ENCODE data around the gene CCNF. TPM values are rescaled to one million over a fixed set of nuclear protein-coding genes. Genes with fewer than 3 reads are reported as not detected.

Gene CCNF
- total RNA-seq, 1 donor from 2014 or later, result 46.7 TPM

DNA sequence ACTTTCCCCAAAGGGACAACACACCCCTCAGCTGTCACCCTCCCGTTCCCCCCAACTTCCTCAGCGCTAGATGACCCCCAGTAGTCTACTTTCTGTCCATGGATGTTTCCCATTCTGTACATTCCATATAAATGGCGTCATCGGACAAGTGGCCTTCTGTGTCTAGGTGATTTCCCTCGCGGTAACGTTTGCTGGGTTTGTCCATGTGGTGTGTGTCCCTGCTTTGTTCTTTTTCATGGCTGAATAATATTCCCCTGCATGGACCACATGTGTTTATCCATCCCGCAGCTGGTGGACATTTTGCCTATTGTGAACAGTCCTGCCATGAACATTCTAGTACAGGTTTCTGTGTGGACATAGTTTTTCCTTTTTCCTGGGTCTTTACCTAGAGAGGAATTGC, 23.4 kb downstream of the CCNF start:
- H3K27me3 Mint-ChIP-seq (ENCODE audit: insufficient read depth), result no peaks in the 10 kb centered on the region
- H3K27ac Mint-ChIP-seq, result no peak overlapping the region
- H3K4me1 Mint-ChIP-seq (ENCODE audit: low read depth), result no peaks in the 10 kb centered on the region
- H3K36me3 Mint-ChIP-seq (ENCODE audit: low read depth), result peaks cover 31% of the 10 kb centered on the region
- H3K9me3 Mint-ChIP-seq, result no peaks in the 10 kb centered on the region
- intact Hi-C loops (cut with micrococcal nuclease), result no loop called here
- DNase-seq (ENCODE audit: low spot score), result no peak
- no peak overlapping the region for H3K4me3 Mint-ChIP-seq

DNA sequence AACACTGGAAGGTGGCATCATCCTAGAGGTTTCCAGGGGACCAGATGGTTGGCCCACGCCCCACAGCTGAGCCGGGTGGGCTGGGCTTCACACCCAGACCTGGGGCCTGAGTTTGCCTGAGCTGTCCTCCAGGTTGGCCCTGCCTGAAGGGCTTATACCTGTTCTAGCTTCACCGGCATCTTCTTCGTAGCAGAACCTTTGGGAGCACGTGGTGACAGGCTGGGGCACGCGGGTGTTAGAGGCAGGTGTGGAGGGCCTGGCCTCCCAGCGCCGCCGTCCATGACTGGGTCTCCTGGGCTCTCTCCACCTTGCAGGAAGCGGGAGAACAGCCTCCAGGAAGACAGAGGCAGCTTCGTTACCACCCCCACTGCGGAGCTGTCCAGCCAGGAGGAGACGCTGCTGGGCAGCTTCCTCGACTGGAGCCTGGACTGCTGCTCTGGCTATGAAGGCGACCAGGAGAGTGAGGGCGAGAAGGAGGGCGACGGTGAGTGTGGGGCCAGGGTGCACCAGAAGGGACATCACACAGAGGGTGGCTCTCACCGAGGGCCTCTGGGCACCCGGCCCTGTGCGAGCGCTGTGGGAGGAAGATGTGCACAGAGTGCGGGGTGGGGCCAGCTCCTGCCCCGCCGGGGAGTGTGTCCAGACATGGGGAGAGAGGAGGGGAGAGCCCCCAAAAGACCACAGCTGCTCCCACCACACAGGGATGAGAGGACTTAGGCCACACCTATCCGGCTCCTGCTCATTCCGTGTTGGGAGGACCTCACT, 26.0 kb downstream of the CCNF start:
- H3K27ac Mint-ChIP-seq, result no peak overlapping the region
- H3K4me1 Mint-ChIP-seq (ENCODE audit: low read depth), result peaks cover 7% of the 10 kb centered on the region
- DNase-seq (ENCODE audit: low spot score), result no peak
- intact Hi-C loops (cut with micrococcal nuclease), result no loop called here
- no peaks in the 10 kb centered on the region for H3K9me3 Mint-ChIP-seq
- H3K4me3 Mint-ChIP-seq, result no peak overlapping the region
- H3K27me3 Mint-ChIP-seq (ENCODE audit: insufficient read depth), result no peaks in the 10 kb centered on the region
- H3K36me3 Mint-ChIP-seq (ENCODE audit: low read depth), result peaks cover 28% of the 10 kb centered on the region

DNA sequence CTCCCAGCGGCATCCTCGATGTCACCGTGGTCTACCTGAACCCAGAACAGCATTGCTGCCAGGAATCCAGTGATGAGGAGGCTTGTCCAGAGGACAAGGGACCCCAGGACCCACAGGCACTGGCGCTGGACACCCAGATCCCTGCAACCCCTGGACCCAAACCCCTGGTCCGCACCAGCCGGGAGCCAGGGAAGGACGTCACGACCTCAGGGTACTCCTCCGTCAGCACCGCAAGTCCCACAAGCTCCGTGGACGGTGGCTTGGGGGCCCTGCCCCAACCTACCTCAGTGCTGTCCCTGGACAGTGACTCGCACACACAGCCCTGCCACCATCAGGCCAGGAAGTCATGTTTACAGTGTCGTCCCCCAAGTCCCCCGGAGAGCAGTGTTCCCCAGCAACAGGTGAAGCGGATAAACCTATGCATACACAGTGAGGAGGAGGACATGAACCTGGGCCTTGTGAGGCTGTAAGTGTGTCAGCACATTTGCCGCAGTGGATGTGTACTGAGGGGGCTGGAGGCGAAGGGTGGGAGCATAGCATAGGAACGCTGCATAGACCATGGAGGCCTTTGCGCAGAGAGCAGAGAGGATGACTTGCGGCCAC, 27.4 kb downstream of the CCNF start:
- Mint-ChIP-seq H3K4me3 (no peak overlapping the region), H3K4me1 (ENCODE audit: low read depth) (peaks cover 7% of the 10 kb centered on the region), H3K9me3 (no peaks in the 10 kb centered on the region), H3K27ac (no peak overlapping the region), H3K27me3 (ENCODE audit: insufficient read depth) (no peaks in the 10 kb centered on the region), H3K36me3 (ENCODE audit: low read depth) (peaks cover 26% of the 10 kb centered on the region)
- intact Hi-C loops (cut with micrococcal nuclease), result no loop called here
- DNase-seq (ENCODE audit: low spot score), result no peak

DNA sequence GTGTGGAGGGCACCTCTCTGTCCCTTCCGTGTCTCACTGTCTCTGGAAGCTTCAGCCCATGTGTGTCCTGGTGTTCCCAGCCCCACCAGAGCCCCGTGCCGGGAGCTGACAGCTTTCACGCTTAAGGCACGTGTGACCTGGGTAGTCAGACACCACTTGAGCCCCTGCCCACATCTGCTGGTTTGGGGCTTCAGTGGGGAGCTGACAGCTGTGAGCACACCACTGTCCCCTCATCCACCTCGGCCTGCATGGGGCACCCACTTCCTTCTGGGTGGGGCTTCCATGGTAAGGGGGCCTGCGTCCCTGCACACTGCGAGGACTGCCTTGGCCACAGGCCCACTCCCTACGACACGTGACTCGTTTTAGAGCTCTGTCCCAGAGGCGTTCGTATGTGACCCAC, 28.0 kb downstream of the CCNF start:
- no peak overlapping the region for H3K4me3 Mint-ChIP-seq
- peaks cover 7% of the 10 kb centered on the region for H3K4me1 Mint-ChIP-seq (ENCODE audit: low read depth)
- H3K27ac Mint-ChIP-seq, result no peak overlapping the region
- H3K27me3 Mint-ChIP-seq (ENCODE audit: insufficient read depth), result no peaks in the 10 kb centered on the region
- DNase-seq (ENCODE audit: low spot score), result no peak
- intact Hi-C loops (cut with micrococcal nuclease), result no loop called here
- peaks cover 21% of the 10 kb centered on the region for H3K36me3 Mint-ChIP-seq (ENCODE audit: low read depth)
- H3K9me3 Mint-ChIP-seq, result no peaks in the 10 kb centered on the region

DNA sequence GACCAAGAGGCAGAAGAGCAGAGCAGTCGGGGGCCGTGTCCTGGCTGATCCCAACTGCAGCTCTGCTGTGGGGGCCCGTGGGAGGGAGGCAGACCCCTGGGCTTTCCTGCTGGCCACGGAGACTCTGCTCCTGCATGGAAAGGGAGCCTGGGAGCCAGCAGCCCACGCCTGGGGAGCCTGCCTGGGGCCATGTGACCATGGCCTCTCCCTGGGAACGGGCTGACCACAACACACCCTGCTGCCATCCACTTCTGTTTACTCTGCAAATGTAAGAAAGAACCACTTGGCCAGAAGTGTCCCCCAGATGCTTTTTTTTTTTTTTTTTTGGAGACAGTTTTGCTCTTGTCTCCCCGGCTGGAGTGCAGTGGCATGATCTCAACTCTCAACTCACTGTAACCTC, 28.7 kb downstream of the CCNF start:
- Mint-ChIP-seq H3K4me1 (ENCODE audit: low read depth) (peaks cover 7% of the 10 kb centered on the region), H3K36me3 (ENCODE audit: low read depth) (peaks cover 16% of the 10 kb centered on the region), H3K9me3 (no peaks in the 10 kb centered on the region), H3K27ac (no peak overlapping the region), H3K27me3 (ENCODE audit: insufficient read depth) (no peaks in the 10 kb centered on the region), H3K4me3 (no peak overlapping the region)
- intact Hi-C loops (cut with micrococcal nuclease), result no loop called here
- DNase-seq (ENCODE audit: low spot score), result no peak

DNA sequence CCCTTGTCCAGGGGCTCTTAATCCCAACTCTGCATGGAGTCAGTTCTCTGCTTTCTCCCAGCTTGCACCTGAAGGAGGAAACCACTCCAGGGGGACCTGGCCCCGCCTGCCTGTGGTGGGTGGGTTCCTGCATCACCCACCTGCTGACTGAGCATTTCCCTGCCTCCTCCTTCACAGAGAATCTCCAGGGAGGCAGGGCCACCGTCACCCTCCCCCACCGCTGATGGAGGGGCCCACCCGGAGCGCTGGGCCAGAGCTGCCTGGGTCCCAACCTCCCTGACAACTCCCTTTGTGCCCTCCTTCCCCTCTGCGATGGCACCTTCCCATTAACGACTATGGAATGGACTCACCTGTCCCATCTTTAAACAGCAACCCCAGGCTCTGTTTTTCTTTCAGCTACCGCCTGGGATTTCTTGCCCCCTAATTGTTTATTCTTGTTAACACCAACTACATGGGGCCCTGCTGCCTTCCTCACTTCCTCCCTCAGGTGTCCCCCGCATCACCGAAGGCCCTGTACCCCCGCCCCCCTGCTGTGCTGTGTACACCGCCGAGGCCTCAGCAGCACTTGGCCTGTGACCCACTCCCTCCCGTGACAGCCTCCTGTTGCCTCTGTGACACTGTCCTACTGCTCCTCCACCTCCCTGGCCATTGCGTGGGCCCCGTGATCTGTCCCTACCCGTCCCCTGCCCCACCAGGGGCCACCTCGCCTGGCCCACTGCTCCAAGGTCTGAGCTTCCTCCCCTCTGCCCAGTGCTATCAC, 29.8 kb downstream of the CCNF start:
- Mint-ChIP-seq H3K9me3 (no peaks in the 10 kb centered on the region), H3K4me3 (peak overlapping the region; percentile 86)
- intact Hi-C loops (cut with micrococcal nuclease), result no loop called here

DNA sequence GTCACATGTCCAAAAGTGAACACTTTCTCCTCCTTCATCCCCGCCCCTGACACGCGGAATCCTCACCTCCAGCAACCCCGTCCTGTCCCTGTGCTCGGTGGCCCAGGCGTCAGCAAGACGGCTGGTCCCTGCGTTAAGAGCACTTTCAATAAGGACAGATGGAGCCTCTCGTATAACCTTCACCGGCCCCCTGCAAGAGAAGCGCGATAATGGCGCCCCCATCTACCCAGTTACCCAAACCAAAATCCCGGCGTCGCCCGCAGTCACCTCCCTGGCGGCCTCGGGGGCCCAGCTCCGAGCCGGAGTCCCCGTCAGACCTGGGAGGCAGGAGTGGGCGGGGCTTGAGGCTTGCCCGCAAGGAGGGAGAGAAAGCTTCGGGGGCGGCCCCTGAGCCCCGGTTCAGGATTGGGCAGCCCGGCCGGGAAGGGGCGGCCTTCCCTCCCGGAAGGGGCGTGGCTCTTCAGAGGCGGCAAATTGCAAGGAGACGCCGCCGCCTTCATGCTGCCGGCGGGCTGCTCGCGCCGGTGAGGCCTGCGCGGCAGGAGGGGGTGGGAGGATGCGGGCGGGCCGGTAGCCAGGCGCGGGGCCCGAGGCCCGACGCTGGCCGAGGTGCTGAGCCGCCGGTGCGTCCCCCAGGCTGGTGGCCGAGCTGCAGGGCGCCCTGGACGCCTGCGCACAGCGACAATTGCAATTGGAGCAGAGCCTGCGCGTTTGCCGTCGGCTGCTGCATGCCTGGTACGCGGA, 30.6 kb downstream of the CCNF start, which contains the start of gene TEDC2:
Gene TEDC2 (plus strand): TSS at position 463 of the 744 bp plus-strand sequence. CDS start 36 bp downstream, at position 499.
- intact Hi-C loops (cut with micrococcal nuclease), result loop anchor here (1.0 to 2.0 kb wide), 3 partner anchors 15 to 31 kb away; partner anchors contain the start of genes CCNF and TBC1D24
- H3K27me3 Mint-ChIP-seq (ENCODE audit: insufficient read depth), result no peaks in the 10 kb centered on the region
- peak within 1 kb of the TSS; percentile 80 for H3K27ac Mint-ChIP-seq
- H3K9me3 Mint-ChIP-seq, result no peaks in the 10 kb centered on the region
- peak; percentile 96 for DNase-seq (ENCODE audit: low spot score)
- peak within 1 kb of the TSS; percentile 86 for H3K4me3 Mint-ChIP-seq
- peaks cover 11% of the 10 kb centered on the region for H3K36me3 Mint-ChIP-seq (ENCODE audit: low read depth)
- H3K4me1 Mint-ChIP-seq (ENCODE audit: low read depth), result peaks cover 7% of the 10 kb centered on the region

More for the DNA sequence above, 29.8 kb downstream of the CCNF start:
- DNase-seq (ENCODE audit: low spot score), result no peak
- Mint-ChIP-seq H3K36me3 (ENCODE audit: low read depth) (peaks cover 11% of the 10 kb centered on the region), H3K4me1 (ENCODE audit: low read depth) (peaks cover 7% of the 10 kb centered on the region), H3K27ac (peak overlapping the region; percentile 80), H3K27me3 (ENCODE audit: insufficient read depth) (no peaks in the 10 kb centered on the region)

DNA sequence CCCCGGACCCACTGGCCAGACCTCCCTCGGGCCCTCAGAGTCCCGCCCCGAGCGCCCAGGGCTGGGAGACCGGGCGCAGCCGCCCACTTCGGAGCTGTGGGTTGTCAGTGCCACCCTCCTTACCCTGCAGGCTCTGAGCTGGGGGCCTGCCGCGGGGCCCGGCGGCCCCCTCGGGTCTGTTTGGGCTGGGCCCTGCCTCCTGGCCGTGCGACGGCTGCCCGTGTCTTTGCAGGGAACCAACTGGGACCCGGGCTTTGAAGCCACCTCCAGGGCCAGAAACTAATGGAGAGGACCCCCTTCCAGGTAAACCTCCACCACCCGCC, 31.1 kb downstream of the CCNF start:
- Mint-ChIP-seq H3K4me1 (ENCODE audit: low read depth) (peaks cover 7% of the 10 kb centered on the region), H3K27me3 (ENCODE audit: insufficient read depth) (peaks cover 2% of the 10 kb centered on the region), H3K9me3 (no peaks in the 10 kb centered on the region), H3K27ac (no peak overlapping the region), H3K36me3 (ENCODE audit: low read depth) (peaks cover 7% of the 10 kb centered on the region), H3K4me3 (peak overlapping the region; percentile 86)
- no peak for DNase-seq (ENCODE audit: low spot score)
- intact Hi-C loops (cut with micrococcal nuclease), result loop anchor here (1.0 to 2.0 kb wide), 3 partner anchors 15 to 32 kb away; partner anchors contain the start of genes CCNF and TBC1D24

DNA sequence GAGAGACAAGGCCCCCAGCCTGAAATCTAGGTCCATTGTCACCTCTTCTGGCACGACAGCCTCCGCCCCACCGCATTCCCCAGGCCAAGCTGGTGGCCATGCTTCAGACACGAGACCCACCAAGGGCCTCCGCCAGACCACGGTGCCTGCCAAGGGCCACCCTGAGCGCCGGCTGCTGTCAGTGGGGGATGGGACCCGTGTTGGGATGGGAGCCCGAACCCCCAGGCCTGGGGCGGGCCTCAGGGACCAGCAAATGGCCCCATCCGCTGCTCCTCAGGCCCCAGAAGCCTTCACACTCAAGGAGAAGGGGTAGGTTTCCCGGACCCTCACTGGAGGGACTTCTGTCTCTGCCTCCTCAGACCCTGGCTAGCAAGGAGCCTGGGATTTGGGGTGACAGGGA, 31.7 kb downstream of the CCNF start:
- DNase-seq (ENCODE audit: low spot score), result no peak
- intact Hi-C loops (cut with micrococcal nuclease), result loop anchor here (1.0 to 2.0 kb wide), 3 partner anchors 14 to 32 kb away; partner anchors contain the start of genes CCNF and TBC1D24
- Mint-ChIP-seq H3K9me3 (no peaks in the 10 kb centered on the region), H3K36me3 (ENCODE audit: low read depth) (peaks cover 4% of the 10 kb centered on the region), H3K27me3 (ENCODE audit: insufficient read depth) (peaks cover 2% of the 10 kb centered on the region), H3K4me3 (peak overlapping the region; percentile 62), H3K4me1 (ENCODE audit: low read depth) (peaks cover 7% of the 10 kb centered on the region), H3K27ac (no peak overlapping the region)

DNA sequence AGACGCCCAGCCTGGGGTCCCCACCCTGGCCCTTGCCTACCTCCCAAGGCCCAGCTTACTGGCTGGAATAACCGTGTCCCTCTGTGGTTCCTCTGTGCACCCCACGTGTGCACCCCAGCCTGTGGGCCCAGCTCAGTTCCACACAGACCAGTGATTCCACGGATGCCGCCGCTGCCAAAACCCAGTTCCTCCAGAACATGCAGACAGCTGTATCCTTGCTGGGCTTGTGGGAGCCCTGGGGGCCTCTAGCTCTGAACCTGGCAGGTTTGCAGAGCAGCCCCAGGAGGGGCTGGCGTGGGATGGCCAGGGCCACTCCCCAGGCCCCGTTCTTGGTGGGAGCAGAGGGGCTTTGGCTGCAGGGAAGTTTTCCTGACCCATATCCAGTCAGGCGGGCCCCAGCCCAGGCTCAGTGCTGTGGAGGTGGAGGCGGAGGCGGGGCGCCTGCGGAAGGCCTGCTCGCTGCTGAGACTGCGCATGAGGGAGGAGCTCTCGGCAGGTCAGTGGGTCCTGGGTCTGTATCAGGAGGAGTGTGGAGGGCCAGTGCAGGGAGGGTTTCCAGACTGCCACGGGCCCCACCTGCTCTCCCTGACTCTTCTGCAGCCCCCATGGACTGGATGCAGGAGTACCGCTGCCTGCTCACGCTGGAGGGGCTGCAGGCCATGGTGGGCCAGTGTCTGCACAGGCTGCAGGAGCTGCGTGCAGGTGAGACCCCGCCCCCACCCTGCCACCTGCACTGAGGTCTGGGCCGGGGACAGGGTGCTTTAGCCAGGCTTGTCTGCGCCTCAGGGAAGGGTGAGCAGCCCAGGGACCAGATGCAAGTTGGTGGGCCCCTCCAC, 33.0 kb downstream of the CCNF start:
- DNase-seq (ENCODE audit: low spot score), result no peak
- intact Hi-C loops (cut with micrococcal nuclease), result no loop called here
- H3K4me1 Mint-ChIP-seq (ENCODE audit: low read depth), result peaks cover 7% of the 10 kb centered on the region
- H3K27ac Mint-ChIP-seq, result no peak overlapping the region
- H3K36me3 Mint-ChIP-seq (ENCODE audit: low read depth), result peaks cover 4% of the 10 kb centered on the region
- peaks cover 10% of the 10 kb centered on the region for H3K27me3 Mint-ChIP-seq (ENCODE audit: insufficient read depth)
- H3K9me3 Mint-ChIP-seq, result no peaks in the 10 kb centered on the region
- H3K4me3 Mint-ChIP-seq, result no peak overlapping the region

DNA sequence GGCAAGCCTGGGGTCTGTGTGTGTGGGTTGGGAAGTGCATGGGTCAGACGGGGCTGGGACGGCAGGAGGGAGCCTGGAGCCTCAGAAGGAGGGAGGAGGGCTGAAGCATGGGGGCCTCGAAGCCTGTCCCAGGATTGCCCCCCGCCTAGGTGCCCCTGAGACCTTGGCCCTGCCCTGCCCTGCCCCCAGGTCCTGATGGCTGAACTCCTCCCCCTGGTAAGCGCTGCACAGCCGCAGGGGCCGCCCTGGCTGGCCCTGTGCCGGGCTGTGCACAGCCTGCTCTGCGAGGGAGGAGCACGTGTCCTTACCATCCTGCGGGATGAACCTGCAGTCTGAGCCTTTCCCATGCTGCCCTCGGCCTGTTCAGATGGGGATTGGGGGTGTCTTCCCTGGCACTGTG, 35.1 kb downstream of the CCNF start:
- Mint-ChIP-seq H3K36me3 (ENCODE audit: low read depth) (peaks cover 1% of the 10 kb centered on the region), H3K27ac (no peak overlapping the region), H3K27me3 (ENCODE audit: insufficient read depth) (peaks cover 14% of the 10 kb centered on the region), H3K4me3 (no peak overlapping the region), H3K4me1 (ENCODE audit: low read depth) (peaks cover 5% of the 10 kb centered on the region), H3K9me3 (no peaks in the 10 kb centered on the region)
- DNase-seq (ENCODE audit: low spot score), result no peak
- intact Hi-C loops (cut with micrococcal nuclease), result no loop called here
